ENCODE measurements around the gene LHPP.
A peak's percentile ranks its signal among the peaks of the same experiment; 100 is the strongest.

Gene LHPP

DNA sequence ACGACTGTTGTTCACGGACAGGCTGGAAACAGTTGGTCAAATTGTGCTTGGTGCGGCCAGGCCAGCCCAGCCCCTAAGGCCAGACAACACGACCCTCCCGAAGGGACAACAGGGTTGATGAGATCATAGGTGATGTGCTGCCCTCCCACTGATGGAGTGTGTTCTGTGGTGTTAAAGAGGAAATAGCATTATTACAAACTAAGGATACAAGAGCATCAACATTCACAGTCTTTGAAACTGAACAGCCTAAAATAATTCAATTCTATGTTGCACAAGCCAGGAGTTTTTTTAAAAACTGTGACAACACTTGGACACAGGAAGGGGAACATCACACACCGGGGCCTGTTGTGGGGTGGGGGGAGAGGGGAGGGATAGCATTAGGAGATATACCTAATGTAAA lies 194.9 kb downstream of the LHPP start:
- Histone ChIP-seq H3K79me1 (ENCODE audit: low read depth, low read length) (peaks cover 4% of the 10 kb centered on the region), H3K23ac (ENCODE audit: low read depth, low read length, poor library complexity) (no peak overlapping the region), H3K27ac (replicated peaks; ENCODE audit: low read length) (no peak overlapping the region), H3K4me3 (ENCODE audit: low read length in 2 of 2) (no peak overlapping the region), H2AFZ (ENCODE audit: low read length) (no peak overlapping the region), H2BK120ac (ENCODE audit: low read depth, low read length) (no peak overlapping the region), H3K9me3 (replicated peaks in 1 of 2; ENCODE audit: control insufficient read depth in 2 of 2, insufficient read depth in 1 of 2, low read depth in 1 of 2, low read length in 2 of 2) (no peaks in the 10 kb centered on the region), H2AK5ac (ENCODE audit: low read depth, low read length) (no peak overlapping the region), H4K91ac (ENCODE audit: low read depth, low read length, poor library complexity) (no peak overlapping the region), H3K18ac (ENCODE audit: low read length) (no peak overlapping the region), H2BK15ac (ENCODE audit: low read length) (no peak overlapping the region), H3K4me1 (ENCODE audit: control insufficient read depth in 2 of 2, insufficient read depth in 1 of 2, low read depth in 1 of 2, low read length in 2 of 2) (peaks cover 0 to 9% of the 10 kb centered on the region in 2 donors), H3K9ac (ENCODE audit: low read depth, low read length, poor library complexity) (no peak overlapping the region), H2BK5ac (ENCODE audit: low read length) (no peak overlapping the region), H4K8ac (ENCODE audit: low read depth, low read length) (no peak overlapping the region), H3K4me2 (ENCODE audit: insufficient read depth, low read length, poor library complexity, severe bottlenecking) (no peak overlapping the region), H3K27me3 (ENCODE audit: control insufficient read depth in 3 of 3, insufficient read depth in 3 of 3, low read depth in 1 of 3, low read length in 3 of 3) (no peaks in the 10 kb centered on the region), H3K36me3 (replicated peaks in 1 of 2; ENCODE audit: control insufficient read depth in 2 of 2, insufficient read depth in 2 of 2, low read length in 2 of 2) (peaks cover 11 to 34% of the 10 kb centered on the region in 2 donors), H3K4ac (ENCODE audit: low read length) (no peak overlapping the region), H3K14ac (ENCODE audit: low read length) (no peak overlapping the region), H2BK12ac (ENCODE audit: low read length) (no peak overlapping the region)
- no peak for DNase-seq (ENCODE audit: low spot score)
- no CpG with 5 or more reads among the region's 6 CpGs for WGBS, 2 donors (ENCODE audit: extremely low coverage in 2 of 2, insufficient read length in 2 of 2, insufficient replicate concordance in 1 of 2)

DNA sequence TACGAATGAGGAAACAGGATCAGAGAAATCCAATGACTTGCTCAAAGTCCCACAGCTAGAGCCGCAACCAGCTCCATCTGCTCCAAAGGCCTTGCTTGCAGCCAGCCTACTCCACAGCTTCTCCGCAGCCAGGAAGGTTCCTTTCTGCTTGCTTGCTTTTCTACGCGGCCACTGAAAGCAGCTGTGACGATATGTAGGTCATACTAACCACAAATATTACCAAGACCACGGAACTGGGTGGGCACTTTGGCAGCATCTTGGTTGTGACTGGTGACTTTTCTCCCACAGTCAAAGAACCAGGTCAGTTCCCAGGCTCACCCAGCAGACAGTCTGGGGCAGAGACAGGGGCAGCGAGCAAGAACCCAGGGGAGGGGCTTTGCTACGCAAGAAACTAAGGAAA lies 196.2 kb downstream of the LHPP start:
- H3K9me3 ChIP-seq (replicated peaks in 1 of 2; ENCODE audit: control insufficient read depth in 2 of 2, insufficient read depth in 1 of 2, low read depth in 1 of 2, low read length in 2 of 2): no peaks in the 10 kb centered on the region
- no peak overlapping the region for H3K9ac ChIP-seq (ENCODE audit: low read depth, low read length, poor library complexity)
- peaks cover 3% of the 10 kb centered on the region for H3K79me1 ChIP-seq (ENCODE audit: low read depth, low read length)
- H4K8ac ChIP-seq (ENCODE audit: low read depth, low read length): no peak overlapping the region
- no peak overlapping the region for H2BK5ac ChIP-seq (ENCODE audit: low read length)
- peak overlapping the region; percentile 63 for H3K18ac ChIP-seq (ENCODE audit: low read length)
- no CpG with 5 or more reads among the region's 9 CpGs for WGBS, 2 donors (ENCODE audit: extremely low coverage in 2 of 2, insufficient read length in 2 of 2, insufficient replicate concordance in 1 of 2)
- no peak overlapping the region for H3K14ac ChIP-seq (ENCODE audit: low read length)
- H3K4me1 ChIP-seq (ENCODE audit: control insufficient read depth in 2 of 2, insufficient read depth in 1 of 2, low read depth in 1 of 2, low read length in 2 of 2): peaks cover 0 to 11% of the 10 kb centered on the region in 2 donors
- no peak overlapping the region for H3K23ac ChIP-seq (ENCODE audit: low read depth, low read length, poor library complexity)
- no peak overlapping the region for H4K91ac ChIP-seq (ENCODE audit: low read depth, low read length, poor library complexity)
- no peak overlapping the region for H2BK15ac ChIP-seq (ENCODE audit: low read length)
- no peak overlapping the region for H3K27ac ChIP-seq (replicated peaks; ENCODE audit: low read length)
- H3K27me3 ChIP-seq (ENCODE audit: control insufficient read depth in 3 of 3, insufficient read depth in 3 of 3, low read depth in 1 of 3, low read length in 3 of 3): no peaks in the 10 kb centered on the region
- peaks cover 13 to 36% of the 10 kb centered on the region in 2 donors for H3K36me3 ChIP-seq (replicated peaks in 1 of 2; ENCODE audit: control insufficient read depth in 2 of 2, insufficient read depth in 2 of 2, low read length in 2 of 2)
- no peak overlapping the region for H3K4me3 ChIP-seq (ENCODE audit: low read length in 2 of 2)
- no peak overlapping the region for H2AFZ ChIP-seq (ENCODE audit: low read length)
- no peak overlapping the region for H2BK12ac ChIP-seq (ENCODE audit: low read length)
- no peak overlapping the region for H3K4ac ChIP-seq (ENCODE audit: low read length)
- H3K4me2 ChIP-seq (ENCODE audit: insufficient read depth, low read length, poor library complexity, severe bottlenecking): no peak overlapping the region
- no peak overlapping the region for H2AK5ac ChIP-seq (ENCODE audit: low read depth, low read length)
- DNase-seq (ENCODE audit: low spot score): no peak
- no peak overlapping the region for H2BK120ac ChIP-seq (ENCODE audit: low read depth, low read length)

GRCh38 chr10:124658591-124659242 lies 197.1 kb downstream of the LHPP start:
- H3K4me3 ChIP-seq (ENCODE audit: low read length in 2 of 2): no peak overlapping the region
- H3K14ac ChIP-seq (ENCODE audit: low read length): no peak overlapping the region
- H3K27me3 ChIP-seq (ENCODE audit: control insufficient read depth in 3 of 3, insufficient read depth in 3 of 3, low read depth in 1 of 3, low read length in 3 of 3): no peaks in the 10 kb centered on the region
- H3K79me1 ChIP-seq (ENCODE audit: low read depth, low read length): peaks cover 8% of the 10 kb centered on the region
- H3K27ac ChIP-seq (replicated peaks; ENCODE audit: low read length): no peak overlapping the region
- H2AK5ac ChIP-seq (ENCODE audit: low read depth, low read length): no peak overlapping the region
- H3K4me2 ChIP-seq (ENCODE audit: insufficient read depth, low read length, poor library complexity, severe bottlenecking): no peak overlapping the region
- H3K18ac ChIP-seq (ENCODE audit: low read length): no peak overlapping the region
- peaks cover 16 to 40% of the 10 kb centered on the region in 2 donors for H3K36me3 ChIP-seq (replicated peaks in 1 of 2; ENCODE audit: control insufficient read depth in 2 of 2, insufficient read depth in 2 of 2, low read length in 2 of 2)
- H4K91ac ChIP-seq (ENCODE audit: low read depth, low read length, poor library complexity): no peak overlapping the region
- WGBS, 2 donors (ENCODE audit: extremely low coverage in 2 of 2, insufficient read length in 2 of 2, insufficient replicate concordance in 1 of 2): no CpG with 5 or more reads among the region's 12 CpGs
- peaks cover 0 to 11% of the 10 kb centered on the region in 2 donors for H3K4me1 ChIP-seq (ENCODE audit: control insufficient read depth in 2 of 2, insufficient read depth in 1 of 2, low read depth in 1 of 2, low read length in 2 of 2)
- no peak overlapping the region for H2BK120ac ChIP-seq (ENCODE audit: low read depth, low read length)
- H2AFZ ChIP-seq (ENCODE audit: low read length): no peak overlapping the region
- H3K9me3 ChIP-seq (replicated peaks in 1 of 2; ENCODE audit: control insufficient read depth in 2 of 2, insufficient read depth in 1 of 2, low read depth in 1 of 2, low read length in 2 of 2): no peaks in the 10 kb centered on the region
- no peak overlapping the region for H4K8ac ChIP-seq (ENCODE audit: low read depth, low read length)
- H2BK15ac ChIP-seq (ENCODE audit: low read length): no peak overlapping the region
- H3K9ac ChIP-seq (ENCODE audit: low read depth, low read length, poor library complexity): no peak overlapping the region
- H3K4ac ChIP-seq (ENCODE audit: low read length): no peak overlapping the region
- H3K23ac ChIP-seq (ENCODE audit: low read depth, low read length, poor library complexity): peak overlapping the region; percentile 65
- DNase-seq (ENCODE audit: low spot score): no peak
- H2BK5ac ChIP-seq (ENCODE audit: low read length): no peak overlapping the region
- no peak overlapping the region for H2BK12ac ChIP-seq (ENCODE audit: low read length)

DNA sequence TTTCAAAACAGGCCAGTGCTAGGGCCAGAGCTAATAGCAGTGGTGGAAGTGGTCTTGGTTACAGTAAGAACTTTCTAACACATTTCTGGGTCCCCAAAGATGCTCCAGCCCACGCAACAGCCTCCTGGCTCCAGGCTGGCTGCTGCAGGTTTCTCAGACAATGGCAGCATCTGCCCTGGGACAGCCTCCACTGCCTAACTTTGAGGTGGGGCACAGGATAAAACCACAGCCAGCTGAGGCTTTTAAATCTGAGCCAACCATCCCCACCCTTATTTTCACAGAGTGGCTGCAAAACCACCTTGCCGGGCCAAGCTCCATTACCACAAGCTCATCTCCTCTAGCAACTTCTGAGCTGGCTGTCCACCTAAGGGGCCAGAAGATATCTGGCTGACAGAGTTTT lies 197.8 kb downstream of the LHPP start:
- no peak overlapping the region for H2BK5ac ChIP-seq (ENCODE audit: low read length)
- H4K8ac ChIP-seq (ENCODE audit: low read depth, low read length): no peak overlapping the region
- no CpG with 5 or more reads among the region's 2 CpGs for WGBS, 2 donors (ENCODE audit: extremely low coverage in 2 of 2, insufficient read length in 2 of 2, insufficient replicate concordance in 1 of 2)
- no peak overlapping the region for H3K23ac ChIP-seq (ENCODE audit: low read depth, low read length, poor library complexity)
- H3K14ac ChIP-seq (ENCODE audit: low read length): no peak overlapping the region
- no peak overlapping the region for H3K27ac ChIP-seq (replicated peaks; ENCODE audit: low read length)
- peaks cover 0 to 5% of the 10 kb centered on the region in 2 donors for H3K4me1 ChIP-seq (ENCODE audit: control insufficient read depth in 2 of 2, insufficient read depth in 1 of 2, low read depth in 1 of 2, low read length in 2 of 2)
- peaks cover 9% of the 10 kb centered on the region for H3K79me1 ChIP-seq (ENCODE audit: low read depth, low read length)
- H2BK15ac ChIP-seq (ENCODE audit: low read length): no peak overlapping the region
- H3K4me2 ChIP-seq (ENCODE audit: insufficient read depth, low read length, poor library complexity, severe bottlenecking): no peak overlapping the region
- no peak overlapping the region for H3K9ac ChIP-seq (ENCODE audit: low read depth, low read length, poor library complexity)
- no peak overlapping the region for H2BK12ac ChIP-seq (ENCODE audit: low read length)
- H2AK5ac ChIP-seq (ENCODE audit: low read depth, low read length): no peak overlapping the region
- no peak overlapping the region for H2BK120ac ChIP-seq (ENCODE audit: low read depth, low read length)
- H3K18ac ChIP-seq (ENCODE audit: low read length): no peak overlapping the region
- no peaks in the 10 kb centered on the region for H3K27me3 ChIP-seq (ENCODE audit: control insufficient read depth in 3 of 3, insufficient read depth in 3 of 3, low read depth in 1 of 3, low read length in 3 of 3)
- H3K4me3 ChIP-seq (ENCODE audit: low read length in 2 of 2): no peak overlapping the region
- H2AFZ ChIP-seq (ENCODE audit: low read length): no peak overlapping the region
- no peak overlapping the region for H4K91ac ChIP-seq (ENCODE audit: low read depth, low read length, poor library complexity)
- no peak overlapping the region for H3K4ac ChIP-seq (ENCODE audit: low read length)
- H3K9me3 ChIP-seq (replicated peaks in 1 of 2; ENCODE audit: control insufficient read depth in 2 of 2, insufficient read depth in 1 of 2, low read depth in 1 of 2, low read length in 2 of 2): no peaks in the 10 kb centered on the region
- peaks cover 16 to 43% of the 10 kb centered on the region in 2 donors for H3K36me3 ChIP-seq (replicated peaks in 1 of 2; ENCODE audit: control insufficient read depth in 2 of 2, insufficient read depth in 2 of 2, low read length in 2 of 2)
- DNase-seq (ENCODE audit: low spot score): no peak

Measured in neuronal stem cell (in vitro differentiated cells).